HEK293T (cell line): ENCODE measurements around the gene GPD1.

Source experiments
- ARNT ChIP-seq: fragments of 450-650 bp; IDR thresholded peaks from 2 replicates; pipeline ENCODE4 v1.6.1; 2017; ENCODE audit warnings: mild to moderate bottlenecking
- BHLHE40 ChIP-seq: fragments of 450-650 bp; IDR thresholded peaks from 2 replicates; pipeline ENCODE4 v1.6.1; 2016; ENCODE audit warnings: mild to moderate bottlenecking, moderate library complexity, borderline replicate concordance
- CTBP1 ChIP-seq: fragments of 450-650 bp; IDR thresholded peaks from 2 replicates; pipeline ENCODE4 v1.6.1; 2016; ENCODE audit warnings: borderline replicate concordance
- ELF4 ChIP-seq: fragments of 450-650 bp; IDR thresholded peaks from 2 replicates; pipeline ENCODE4 v1.6.1; 2017; ENCODE audit warnings: antibody characterized with exemption
- FOXA1 ChIP-seq: fragments of 450-650 bp; IDR thresholded peaks from 2 replicates; pipeline ENCODE4 v1.6.1; 2016; ENCODE audit warnings: mild to moderate bottlenecking
- FOXK2 ChIP-seq: fragments of 450-650 bp; IDR thresholded peaks from 2 replicates; pipeline ENCODE4 v1.6.1; 2016; ENCODE audit warnings: mild to moderate bottlenecking
- FOXM1 ChIP-seq: fragments of 450-650 bp; IDR thresholded peaks from 2 replicates; pipeline ENCODE4 v1.6.1; 2017; ENCODE audit warnings: mild to moderate bottlenecking, borderline replicate concordance
- L3MBTL2 ChIP-seq: fragments of 450-650 bp; conservative IDR thresholded peaks from 2 replicates; pipeline ENCODE4 v1.6.1; 2016; ENCODE audit warnings: mild to moderate bottlenecking
- LEF1 ChIP-seq: fragments of 450-650 bp; IDR thresholded peaks from 2 replicates; pipeline ENCODE4 v1.6.1; 2017; ENCODE audit warnings: mild to moderate bottlenecking, borderline replicate concordance
- NFRKB ChIP-seq: fragments of 450-650 bp; IDR thresholded peaks from 2 replicates; pipeline ENCODE4 v1.6.1; 2016; ENCODE audit warnings: mild to moderate bottlenecking, moderate library complexity
- SP1 ChIP-seq: fragments of 450-650 bp; IDR thresholded peaks from 2 replicates; pipeline ENCODE4 v1.6.1; 2017
- SUZ12 ChIP-seq: fragments of 450-650 bp; IDR thresholded peaks from 2 replicates; pipeline ENCODE4 v1.6.1; 2016; ENCODE audit warnings: mild to moderate bottlenecking
- TARDBP ChIP-seq: fragments of 450-650 bp; IDR thresholded peaks from 2 replicates; pipeline ENCODE4 v1.6.1; 2016
- ZNF384 ChIP-seq: fragments of 450-650 bp; IDR thresholded peaks from 2 replicates; pipeline ENCODE4 v1.6.1; 2016

DNA sequence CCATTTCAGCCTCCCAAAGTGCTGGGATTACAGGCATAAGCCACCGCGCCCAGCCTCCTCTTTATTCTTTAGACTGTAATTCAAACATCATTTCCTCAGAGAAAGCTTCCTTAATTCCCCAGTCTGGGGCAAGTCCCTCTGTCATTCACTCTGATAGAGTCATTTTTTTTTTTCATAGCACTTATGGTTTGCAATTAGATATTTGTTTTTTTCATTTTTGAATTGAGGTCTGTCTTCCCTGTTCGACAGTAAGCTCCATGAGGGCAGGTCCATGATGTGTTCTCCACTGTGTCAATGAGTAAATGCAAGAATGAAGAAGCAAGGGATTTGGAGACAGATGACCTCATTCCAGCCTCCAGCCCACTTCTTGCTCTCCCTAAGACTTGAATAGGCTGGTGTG lies 34.3 kb upstream of the GPD1 start:
- TF ChIP-seq FOXK2 (no peak), BHLHE40 (no peak), FOXM1 (no peak), SP1 (no peak), LEF1 (no peak), FOXA1 (no peak), TARDBP (no peak), NFRKB (no peak), SUZ12 (no peak), ZNF384 (no peak), ARNT (no peak), L3MBTL2 (no peak), ELF4 (no peak), CTBP1 (no peak)
